Measurements from ENCODE around the gene MPZL2.

MPZL2 gene

GRCh38 chr11:118217575-118217974 is 46.5 kb downstream of the MPZL2 start:
- Histone ChIP-seq H3K36me3 (ENCODE audit: insufficient read depth, low read length) (no peaks in the 10 kb centered on the region), H3K9me2 (replicated peaks; ENCODE audit: low read depth, low read length) (no peaks in the 10 kb centered on the region), H3K4me2 (ENCODE audit: low read depth, low read length, poor library complexity, severe bottlenecking) (no peak overlapping the region)

GRCh38 chr11:118216621-118217481 is 47.2 kb downstream of the MPZL2 start:
- TF ChIP-seq EZH2phosphoT487 (IDR thresholded peaks at IDR 0.05; ENCODE audit: borderline replicate concordance) (no peak), CTCF (conservative IDR thresholded peaks at IDR 0.05; ENCODE audit: low read length) (no peak)
- Histone ChIP-seq H3K9me3 (ENCODE audit: insufficient read depth, low read depth, low read length) (no peaks in the 10 kb centered on the region), H4K20me1 (ENCODE audit: insufficient read depth, low read length, poor library complexity, severe bottlenecking) (no peaks in the 10 kb centered on the region), H3K9me2 (replicated peaks; ENCODE audit: low read depth, low read length) (no peaks in the 10 kb centered on the region), H3K4me2 (ENCODE audit: low read depth, low read length, poor library complexity, severe bottlenecking) (no peak overlapping the region), H3K36me3 (ENCODE audit: insufficient read depth, low read length) (no peaks in the 10 kb centered on the region), H3K27me3 (ENCODE audit: insufficient read depth, low read length, poor library complexity, severe bottlenecking) (peaks cover 26% of the 10 kb centered on the region), H3F3A (ENCODE audit: low read depth) (no peaks in the 10 kb centered on the region), H3K79me2 (ENCODE audit: insufficient read depth, low read length) (no peaks in the 10 kb centered on the region), H2AFZ (ENCODE audit: low read length) (no peak overlapping the region), H3K9ac (ENCODE audit: low read depth, low read length, poor library complexity, severe bottlenecking) (no peak overlapping the region), H3K4me1 (ENCODE audit: insufficient read depth, low read length, poor library complexity, severe bottlenecking) (no peaks in the 10 kb centered on the region), H3K4me3 (ENCODE audit: low read length, poor library complexity, severe bottlenecking) (no peak overlapping the region)

More at GRCh38 chr11:118217575-118217974, 46.5 kb downstream of the MPZL2 start:
- Histone ChIP-seq H3K27me3 (ENCODE audit: insufficient read depth, low read length, poor library complexity, severe bottlenecking) (peaks cover 26% of the 10 kb centered on the region), H3K9ac (ENCODE audit: low read depth, low read length, poor library complexity, severe bottlenecking) (no peak overlapping the region), H3K79me2 (ENCODE audit: insufficient read depth, low read length) (no peaks in the 10 kb centered on the region), H4K20me1 (ENCODE audit: insufficient read depth, low read length, poor library complexity, severe bottlenecking) (no peaks in the 10 kb centered on the region), H3K9me3 (ENCODE audit: insufficient read depth, low read depth, low read length) (no peaks in the 10 kb centered on the region), H3K4me1 (ENCODE audit: insufficient read depth, low read length, poor library complexity, severe bottlenecking) (no peaks in the 10 kb centered on the region), H3K4me3 (ENCODE audit: low read length, poor library complexity, severe bottlenecking) (no peak overlapping the region), H3F3A (ENCODE audit: low read depth) (no peaks in the 10 kb centered on the region), H2AFZ (ENCODE audit: low read length) (no peak overlapping the region)
- TF ChIP-seq EZH2phosphoT487 (IDR thresholded peaks at IDR 0.05; ENCODE audit: borderline replicate concordance) (no peak), CTCF (conservative IDR thresholded peaks at IDR 0.05; ENCODE audit: low read length) (no peak)

- Histone ChIP-seq H3K4me1 (ENCODE audit: insufficient read depth, low read length, poor library complexity, severe bottlenecking) (no peaks in the 10 kb centered on the region), H3F3A (ENCODE audit: low read depth) (no peaks in the 10 kb centered on the region), H4K20me1 (ENCODE audit: insufficient read depth, low read length, poor library complexity, severe bottlenecking) (no peaks in the 10 kb centered on the region), H3K79me2 (ENCODE audit: insufficient read depth, low read length) (no peaks in the 10 kb centered on the region), H3K9me3 (ENCODE audit: insufficient read depth, low read depth, low read length) (no peaks in the 10 kb centered on the region), H3K36me3 (ENCODE audit: insufficient read depth, low read length) (no peaks in the 10 kb centered on the region), H3K27me3 (ENCODE audit: insufficient read depth, low read length, poor library complexity, severe bottlenecking) (peaks cover 18% of the 10 kb centered on the region), H3K4me3 (ENCODE audit: low read length, poor library complexity, severe bottlenecking) (no peak overlapping the region), H3K4me2 (ENCODE audit: low read depth, low read length, poor library complexity, severe bottlenecking) (no peak overlapping the region), H2AFZ (ENCODE audit: low read length) (no peak overlapping the region), H3K9me2 (replicated peaks; ENCODE audit: low read depth, low read length) (no peaks in the 10 kb centered on the region), H3K9ac (ENCODE audit: low read depth, low read length, poor library complexity, severe bottlenecking) (no peak overlapping the region)
- TF ChIP-seq EZH2phosphoT487 (IDR thresholded peaks at IDR 0.05; ENCODE audit: borderline replicate concordance) (no peak), CTCF (conservative IDR thresholded peaks at IDR 0.05; ENCODE audit: low read length) (no peak)
These were observed 48.3 kb downstream of the MPZL2 start for GRCh38 chr11:118215765-118216164.

Measured in Loucy (cell line).